ENCODE measurements around the gene DYNC1LI2.
"Not testable (repeated sequence)": the region's sequence is repeated elsewhere in the genome, so short reads cannot be mapped to it uniquely, and the experiment has no call there.

Gene DYNC1LI2

DNA sequence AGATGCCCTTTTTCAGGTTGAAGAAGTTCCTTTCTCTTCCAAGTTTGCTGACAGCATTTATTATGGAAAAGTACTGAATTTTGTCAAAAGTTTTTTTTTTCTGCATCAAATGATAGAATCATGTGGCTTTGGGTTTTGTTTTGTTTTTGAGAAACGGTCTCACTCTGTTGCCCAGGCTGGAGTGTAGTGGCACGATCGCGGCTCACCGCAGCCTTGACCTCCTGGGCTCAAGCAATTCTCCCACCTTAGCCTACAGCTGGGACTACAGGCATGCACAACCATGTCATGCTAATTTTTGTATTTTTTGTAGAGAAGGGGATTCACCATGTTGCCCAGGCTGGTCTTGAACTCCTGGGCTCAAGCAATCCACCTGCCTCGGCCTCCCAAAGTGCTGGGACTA is 62.1 kb downstream of the DYNC1LI2 start:
- no peak for DNase-seq (ENCODE audit: low read depth)
- no peak for TF ChIP-seq POLR2A (IDR thresholded peaks at IDR 0.05; ENCODE audit: extremely low read depth, insufficient read length)
- TF ChIP-seq, protein P1, sequence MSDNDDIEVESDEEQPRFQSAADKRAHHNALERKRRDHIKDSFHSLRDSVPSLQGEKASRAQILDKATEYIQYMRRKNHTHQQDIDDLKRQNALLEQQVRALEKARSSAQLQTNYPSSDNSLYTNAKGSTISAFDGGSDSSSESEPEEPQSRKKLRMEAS (IDR thresholded peaks at IDR 0.05; ENCODE audit: low read depth, low read length) = no peak
- no peak for TF ChIP-seq MYC (IDR thresholded peaks at IDR 0.05; ENCODE audit: low read depth, low read length)
- no peak overlapping the region for H3K4me3 ChIP-seq (ENCODE audit: low read depth, low read length)

DNA sequence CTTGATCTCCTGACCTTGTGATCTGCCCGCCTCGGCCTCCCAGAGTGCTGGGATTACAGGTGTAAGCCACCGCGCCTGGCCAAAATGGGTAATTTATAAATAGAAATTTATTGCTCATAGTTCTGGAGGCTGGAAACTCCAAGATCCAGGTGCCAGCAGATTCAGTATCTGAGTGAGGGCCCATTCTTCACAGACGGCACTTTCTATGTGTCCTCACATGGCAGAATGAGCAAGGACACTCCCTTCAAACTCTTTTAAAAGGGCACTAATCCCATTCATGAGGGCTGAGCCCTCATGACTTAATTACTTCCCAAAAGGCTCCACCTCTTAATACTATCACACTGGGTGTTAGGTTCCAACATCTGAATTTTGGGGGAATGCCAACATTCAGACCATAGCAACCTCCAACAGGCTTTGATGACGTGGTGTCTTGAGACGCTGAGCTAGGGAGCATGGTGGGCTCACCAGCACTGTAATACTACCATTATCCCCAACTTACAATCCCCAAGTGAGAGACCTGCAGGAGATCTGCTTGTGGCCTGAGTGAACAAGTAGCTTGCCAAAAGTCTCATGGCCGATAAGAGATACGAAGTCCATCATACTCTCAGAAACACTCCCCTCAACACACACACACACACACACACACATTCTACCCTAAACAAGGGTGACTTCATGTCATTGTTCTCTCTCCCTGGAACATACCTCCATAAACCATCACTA is 63.3 kb downstream of the DYNC1LI2 start:
- H3K4me3 ChIP-seq (ENCODE audit: low read depth, low read length) = no peak overlapping the region
- no peak for DNase-seq (ENCODE audit: low read depth)
- TF ChIP-seq POLR2A (IDR thresholded peaks at IDR 0.05; ENCODE audit: extremely low read depth, insufficient read length) (no peak), MYC (IDR thresholded peaks at IDR 0.05; ENCODE audit: low read depth, low read length) (no peak)
- TF ChIP-seq, protein P2, sequence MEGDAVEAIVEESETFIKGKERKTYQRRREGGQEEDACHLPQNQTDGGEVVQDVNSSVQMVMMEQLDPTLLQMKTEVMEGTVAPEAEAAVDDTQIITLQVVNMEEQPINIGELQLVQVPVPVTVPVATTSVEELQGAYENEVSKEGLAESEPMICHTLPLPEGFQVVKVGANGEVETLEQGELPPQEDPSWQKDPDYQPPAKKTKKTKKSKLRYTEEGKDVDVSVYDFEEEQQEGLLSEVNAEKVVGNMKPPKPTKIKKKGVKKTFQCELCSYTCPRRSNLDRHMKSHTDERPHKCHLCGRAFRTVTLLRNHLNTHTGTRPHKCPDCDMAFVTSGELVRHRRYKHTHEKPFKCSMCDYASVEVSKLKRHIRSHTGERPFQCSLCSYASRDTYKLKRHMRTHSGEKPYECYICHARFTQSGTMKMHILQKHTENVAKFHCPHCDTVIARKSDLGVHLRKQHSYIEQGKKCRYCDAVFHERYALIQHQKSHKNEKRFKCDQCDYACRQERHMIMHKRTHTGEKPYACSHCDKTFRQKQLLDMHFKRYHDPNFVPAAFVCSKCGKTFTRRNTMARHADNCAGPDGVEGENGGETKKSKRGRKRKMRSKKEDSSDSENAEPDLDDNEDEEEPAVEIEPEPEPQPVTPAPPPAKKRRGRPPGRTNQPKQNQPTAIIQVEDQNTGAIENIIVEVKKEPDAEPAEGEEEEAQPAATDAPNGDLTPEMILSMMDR (IDR thresholded peaks at IDR 0.05; ENCODE audit: low read depth, low read length) = no peak
- TF ChIP-seq, protein P1 (IDR thresholded peaks at IDR 0.05; ENCODE audit: low read depth, low read length) = no peak

DNA sequence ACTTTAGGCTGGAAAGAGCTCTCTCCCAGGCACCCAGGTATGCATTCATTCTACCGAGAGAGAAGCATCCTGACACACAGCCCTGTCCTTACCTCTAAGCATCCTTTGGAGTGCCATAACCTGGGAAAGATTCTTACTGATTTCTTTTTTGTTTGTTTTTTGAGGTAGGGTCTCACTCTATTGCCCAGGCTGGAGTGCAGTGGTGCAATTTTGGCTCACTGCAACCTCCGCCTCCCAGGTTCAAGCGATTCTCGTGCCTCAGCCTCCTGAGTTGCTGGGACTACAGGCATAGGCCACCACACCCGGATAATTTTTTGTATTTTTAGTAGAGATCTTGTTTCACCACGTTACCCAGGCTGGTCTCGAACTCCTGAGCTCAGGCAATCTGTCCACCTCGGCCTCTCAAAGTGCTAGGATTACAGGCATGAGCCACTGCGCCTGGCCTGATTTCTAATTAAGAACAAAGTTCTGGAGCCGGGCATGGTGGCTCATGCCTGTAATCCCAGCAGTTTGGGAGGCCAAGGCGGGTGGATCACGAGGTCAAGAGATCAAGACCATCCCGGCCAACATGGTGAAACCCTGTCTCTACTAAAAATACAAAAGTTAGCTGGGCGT is 65.8 kb downstream of the DYNC1LI2 start:
- DNase-seq (ENCODE audit: low read depth); H3K4me3 ChIP-seq (ENCODE audit: low read depth, low read length): not testable (repeated sequence)

DNA sequence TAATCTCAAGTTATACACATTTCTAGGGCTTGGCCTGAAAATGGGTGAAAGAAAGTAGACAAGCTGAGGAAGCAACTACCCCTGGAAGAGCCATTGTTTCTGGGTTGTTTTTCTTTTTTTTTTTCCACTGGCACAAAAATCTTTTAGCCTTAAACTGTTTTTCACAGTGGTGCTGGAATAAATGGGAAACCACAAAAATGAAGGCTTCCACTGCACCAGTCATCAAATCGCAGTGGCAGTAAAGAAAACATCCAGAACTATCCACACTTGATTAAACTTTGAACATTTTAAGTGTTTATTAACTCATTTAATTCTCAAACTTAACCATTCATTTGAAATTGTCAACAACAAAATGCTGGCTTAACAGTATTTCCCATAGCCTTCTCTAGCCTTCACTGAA is 69.1 kb downstream of the DYNC1LI2 start:
- TF ChIP-seq, protein P2 (IDR thresholded peaks at IDR 0.05; ENCODE audit: low read depth, low read length) = no peak
- DNase-seq (ENCODE audit: low read depth) = no peak
- H3K4me3 ChIP-seq (ENCODE audit: low read depth, low read length) = no peak overlapping the region

- no peak for TF ChIP-seq MYC (IDR thresholded peaks at IDR 0.05; ENCODE audit: low read depth, low read length)
- DNase-seq (ENCODE audit: low read depth) = no peak
- H3K4me3 ChIP-seq (ENCODE audit: low read depth, low read length) = no peak overlapping the region
Measured at GRCh38 chr16:66681676-66682075, 69.7 kb downstream of the DYNC1LI2 start.

- TF ChIP-seq, protein P1 (IDR thresholded peaks at IDR 0.05; ENCODE audit: low read depth, low read length) = no peak
- no peak for TF ChIP-seq MYC (IDR thresholded peaks at IDR 0.05; ENCODE audit: low read depth, low read length)
- TF ChIP-seq, protein P2 (IDR thresholded peaks at IDR 0.05; ENCODE audit: low read depth, low read length) = no peak
- TF ChIP-seq POLR2A (IDR thresholded peaks at IDR 0.05; ENCODE audit: extremely low read depth, insufficient read length) = no peak
- no peak for DNase-seq (ENCODE audit: low read depth)
- H3K4me3 ChIP-seq (ENCODE audit: low read depth, low read length) = no peak overlapping the region
Measured at GRCh38 chr16:66678337-66678736, 73.1 kb downstream of the DYNC1LI2 start.

GRCh38 chr16:66677836-66678235 is 73.6 kb downstream of the DYNC1LI2 start:
- TF ChIP-seq, protein P1 (IDR thresholded peaks at IDR 0.05; ENCODE audit: low read depth, low read length) = no peak
- no peak for TF ChIP-seq POLR2A (IDR thresholded peaks at IDR 0.05; ENCODE audit: extremely low read depth, insufficient read length)
- TF ChIP-seq, protein P2 (IDR thresholded peaks at IDR 0.05; ENCODE audit: low read depth, low read length) = no peak
- no peak for DNase-seq (ENCODE audit: low read depth)
- H3K4me3 ChIP-seq (ENCODE audit: low read depth, low read length) = no peak overlapping the region
